NCI-H2081 (cell line): ENCODE data around the gene TCEAL4.
A peak's percentile ranks its signal among the peaks of the same experiment; 100 is the strongest.

ENCODE experiments used
- DNase-seq, 2 experiments: peaks; one replicate each; lab custom pipeline; 2025; lab: John Stamatoyannopoulos, UW

The TCEAL4 gene

GRCh38 chrX:103585411-103586313, at the start of gene TCEAL4:
Gene TCEAL4 (plus strand): TSS chrX:103585515. CDS start chrX:103586676, 1,161 bp downstream.
- peak; percentile 62 to 77 for DNase-seq

- DNase-seq = no peak
Observed at GRCh38 chrX:103536071-103536470, 49.2 kb upstream of the TCEAL4 start.

- DNase-seq = no peak
Observed at GRCh38 chrX:103536732-103537131, 48.6 kb upstream of the TCEAL4 start.

GRCh38 chrX:103537871-103538387, 47.4 kb upstream of the TCEAL4 start:
- no peak for DNase-seq

- DNase-seq = no peak
Observed at GRCh38 chrX:103538728-103539127, 46.6 kb upstream of the TCEAL4 start.

GRCh38 chrX:103539695-103540094, 45.6 kb upstream of the TCEAL4 start:
- no peak for DNase-seq

- no peak for DNase-seq
Observed at GRCh38 chrX:103540145-103540544, 45.2 kb upstream of the TCEAL4 start.

GRCh38 chrX:103549916-103550315, 35.4 kb upstream of the TCEAL4 start:
- DNase-seq = no peak

- DNase-seq = no peak
Observed at GRCh38 chrX:103550415-103551051, 34.8 kb upstream of the TCEAL4 start.

- no peak for DNase-seq
Observed at GRCh38 chrX:103552236-103552635, 33.1 kb upstream of the TCEAL4 start.

GRCh38 chrX:103554687-103555424, 30.5 kb upstream of the TCEAL4 start:
- no peak for DNase-seq

- DNase-seq = peak in 1 of 2 experiments; percentile 56
Observed at GRCh38 chrX:103556963-103557612, 28.2 kb upstream of the TCEAL4 start.

- DNase-seq = no peak
Observed at GRCh38 chrX:103560256-103560655, 25.1 kb upstream of the TCEAL4 start.

GRCh38 chrX:103562801-103563200, 22.5 kb upstream of the TCEAL4 start:
- no peak for DNase-seq

- DNase-seq = no peak
Observed at GRCh38 chrX:103565197-103565596, 20.1 kb upstream of the TCEAL4 start.

GRCh38 chrX:103565752-103566151, 19.6 kb upstream of the TCEAL4 start:
- DNase-seq = no peak

GRCh38 chrX:103571121-103571520, 14.2 kb upstream of the TCEAL4 start:
- no peak for DNase-seq

- DNase-seq = no peak
Observed at GRCh38 chrX:103571726-103572125, 13.6 kb upstream of the TCEAL4 start.

GRCh38 chrX:103573202-103573601, 12.1 kb upstream of the TCEAL4 start:
- DNase-seq = no peak

GRCh38 chrX:103584596-103584995, 719 bp upstream of the TCEAL4 start:
- DNase-seq = peak; percentile 47 to 79

- DNase-seq = peak in 1 of 2 experiments; percentile 48
Observed at GRCh38 chrX:103586314-103586646, 965 bp downstream of the TCEAL4 start.

GRCh38 chrX:103586659-103587058, 1.3 kb downstream of the TCEAL4 start:
- peak in 1 of 2 experiments; percentile 10 for DNase-seq
